AG08396 (cell line): ENCODE measurements around the gene STAM2.
A peak's percentile ranks its signal among the peaks of the same experiment; 100 is the strongest.
"Not testable (repeated sequence)": the region's sequence is repeated elsewhere in the genome, so short reads cannot be mapped to it uniquely, and the experiment has no call there.

Source experiments
- DNase-seq: peaks from one replicate; pipeline ENCODE4 v3.0.0; 2012; ENCODE audit warnings: low spot score, mixed read lengths

The STAM2 gene

DNA sequence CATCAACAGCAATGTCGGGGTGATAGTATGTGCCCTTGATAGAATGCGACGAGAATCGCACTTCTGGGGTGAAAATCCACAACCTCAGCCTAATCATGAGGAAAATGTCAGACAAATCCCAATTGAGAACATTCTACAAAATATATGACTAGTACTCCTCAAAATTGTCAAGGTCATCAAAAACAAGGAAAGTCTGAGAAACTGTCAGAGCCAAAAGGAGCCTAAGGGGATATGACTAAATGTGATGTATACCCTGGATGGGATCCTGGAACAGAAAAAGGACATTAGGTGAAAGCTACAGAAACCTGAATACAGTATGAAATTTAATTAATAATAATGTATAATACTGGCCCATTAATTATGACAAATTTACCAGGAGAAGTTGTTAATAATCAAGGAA is 69.1 kb downstream of the STAM2 start:
- DNase-seq = no peak

DNA sequence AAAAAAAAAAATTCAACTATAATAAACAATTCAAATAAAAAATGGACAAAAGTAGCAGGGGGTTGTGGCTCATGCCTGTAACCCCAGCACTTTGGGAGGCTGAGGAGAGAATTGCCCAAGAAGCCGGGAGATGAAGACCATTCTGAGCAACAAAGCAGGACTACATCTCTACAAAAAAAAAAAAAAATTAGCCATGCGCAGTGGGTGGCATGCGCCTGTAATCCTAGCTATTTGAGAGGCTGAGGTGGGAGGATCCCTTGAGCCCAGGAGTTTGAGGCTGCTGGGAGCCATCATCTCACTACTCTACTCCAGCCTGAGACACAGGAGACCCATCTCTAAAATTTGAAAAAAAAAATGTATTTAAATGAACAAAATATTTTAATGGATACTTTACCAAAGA is 72.3 kb downstream of the STAM2 start:
- DNase-seq = no peak

DNA sequence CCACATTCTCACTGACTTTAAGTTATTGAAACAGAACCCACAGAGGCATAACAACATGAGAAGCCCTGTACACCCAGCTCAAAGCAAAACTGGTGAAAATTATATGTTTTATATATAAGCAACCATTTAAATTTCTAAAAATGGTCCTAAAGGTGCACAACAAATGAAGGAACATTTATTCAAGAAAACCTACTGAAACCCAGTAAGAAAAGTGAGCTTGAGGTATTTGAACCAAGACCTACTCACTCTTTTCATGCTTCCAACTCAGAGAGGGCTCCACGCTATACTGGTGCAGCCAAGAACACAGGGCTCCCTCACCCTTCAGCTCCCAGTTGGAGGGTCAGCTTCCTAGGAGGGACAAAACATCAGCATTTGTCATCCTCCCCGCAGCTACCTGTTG is 74.6 kb downstream of the STAM2 start:
- no peak for DNase-seq

- DNase-seq = peak; percentile 30
Observed at GRCh38 chr2:152099367-152100050, 76.1 kb downstream of the STAM2 start.

GRCh38 chr2:152098496-152099366 is 76.8 kb downstream of the STAM2 start, which contains the start of gene CACNB4:
TSS of gene CACNB4 (minus strand) at chr2:152099044.
- peak; percentile 27 for DNase-seq

GRCh38 chr2:152097801-152098495 is 77.6 kb downstream of the STAM2 start:
- peak; percentile 50 for DNase-seq

- peak; percentile 39 for DNase-seq
Observed at GRCh38 chr2:152097290-152097800, 78.2 kb downstream of the STAM2 start.

- DNase-seq = no peak
Observed at GRCh38 chr2:152095146-152095545, 80.4 kb downstream of the STAM2 start.

- no peak for DNase-seq
Observed at GRCh38 chr2:152094014-152094413, 81.5 kb downstream of the STAM2 start.

DNA sequence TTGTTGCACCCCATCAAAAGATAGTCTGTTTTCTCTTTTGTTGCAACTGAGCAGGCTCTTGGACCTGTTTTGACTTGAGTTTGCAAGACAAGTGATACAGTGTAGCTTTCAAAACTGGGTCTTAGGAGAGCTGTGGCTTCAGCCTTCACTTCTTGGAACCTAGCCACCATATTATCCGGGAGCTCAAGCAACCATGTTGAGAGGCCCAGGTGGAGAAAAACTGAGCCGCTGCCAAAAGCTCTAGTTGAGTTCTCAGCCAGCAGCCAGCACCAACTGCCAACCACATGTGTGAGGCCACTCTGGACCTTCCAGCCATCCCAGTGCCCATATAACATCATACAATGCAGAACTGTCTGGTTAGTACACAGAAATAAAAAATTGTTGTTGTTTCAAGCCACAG is 82.1 kb downstream of the STAM2 start:
- no peak for DNase-seq

GRCh38 chr2:152092095-152092494 is 83.5 kb downstream of the STAM2 start:
- no peak for DNase-seq

DNA sequence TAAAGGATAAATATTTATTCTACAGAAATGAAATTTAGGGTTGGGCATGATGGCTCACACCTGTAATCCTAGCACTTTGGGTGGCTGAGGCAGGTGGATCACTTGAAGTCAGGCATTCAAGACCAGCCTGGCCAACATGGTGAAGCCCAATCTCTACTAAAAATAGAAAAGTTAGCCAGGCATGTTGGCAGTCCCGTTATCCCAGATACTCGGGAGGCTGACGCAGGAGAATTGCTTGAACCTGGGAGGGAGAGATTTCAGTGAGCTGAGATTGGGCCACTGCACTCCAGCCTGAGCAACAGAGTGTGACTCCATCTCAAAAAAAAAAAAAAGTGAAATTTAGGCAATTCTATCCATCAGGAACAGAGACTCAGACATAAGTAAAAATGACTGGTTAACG is 84.8 kb downstream of the STAM2 start:
- DNase-seq = not testable (repeated sequence)

- no peak for DNase-seq
Observed at GRCh38 chr2:152089238-152089637, 86.3 kb downstream of the STAM2 start.

DNA sequence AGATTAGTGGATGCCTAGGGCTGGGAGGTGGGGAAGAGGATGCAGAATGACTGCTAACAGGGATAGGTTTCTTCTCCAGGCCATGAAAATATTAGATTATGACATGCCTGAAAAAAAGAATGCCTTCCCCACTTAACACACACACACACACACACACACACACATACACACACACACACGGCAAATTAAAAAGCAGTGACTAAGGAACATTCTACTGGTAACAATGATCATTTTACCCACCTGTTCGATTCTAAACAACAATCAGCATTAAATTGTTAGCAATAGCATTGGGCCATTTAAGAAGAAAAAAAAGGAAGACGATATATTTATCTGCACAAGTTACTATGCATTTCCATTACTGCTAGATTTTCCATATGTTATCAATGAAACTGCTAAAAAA is 87.6 kb downstream of the STAM2 start:
- no peak for DNase-seq

- DNase-seq = no peak
Observed at GRCh38 chr2:152086231-152086630, 89.3 kb downstream of the STAM2 start.

DNA sequence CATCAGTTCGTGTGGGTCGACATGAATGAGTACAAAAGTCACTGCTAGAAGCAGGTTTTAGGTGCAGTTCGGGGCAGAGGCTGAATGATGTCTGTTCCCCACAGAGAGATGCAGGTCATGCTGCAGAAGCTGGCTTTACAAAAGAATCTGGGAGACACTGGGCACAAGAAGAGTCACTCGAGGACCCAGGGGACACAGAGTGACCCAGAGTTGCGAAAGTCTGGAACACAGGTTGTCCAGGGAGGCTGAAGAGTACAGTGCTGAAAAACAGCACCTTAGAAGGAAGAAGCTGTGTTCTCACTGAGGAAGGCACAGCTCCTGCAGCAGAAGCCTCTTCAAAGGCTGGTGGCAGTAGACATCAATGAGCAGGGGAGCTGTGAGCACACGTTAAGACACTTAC is 91.5 kb downstream of the STAM2 start:
- no peak for DNase-seq

DNA sequence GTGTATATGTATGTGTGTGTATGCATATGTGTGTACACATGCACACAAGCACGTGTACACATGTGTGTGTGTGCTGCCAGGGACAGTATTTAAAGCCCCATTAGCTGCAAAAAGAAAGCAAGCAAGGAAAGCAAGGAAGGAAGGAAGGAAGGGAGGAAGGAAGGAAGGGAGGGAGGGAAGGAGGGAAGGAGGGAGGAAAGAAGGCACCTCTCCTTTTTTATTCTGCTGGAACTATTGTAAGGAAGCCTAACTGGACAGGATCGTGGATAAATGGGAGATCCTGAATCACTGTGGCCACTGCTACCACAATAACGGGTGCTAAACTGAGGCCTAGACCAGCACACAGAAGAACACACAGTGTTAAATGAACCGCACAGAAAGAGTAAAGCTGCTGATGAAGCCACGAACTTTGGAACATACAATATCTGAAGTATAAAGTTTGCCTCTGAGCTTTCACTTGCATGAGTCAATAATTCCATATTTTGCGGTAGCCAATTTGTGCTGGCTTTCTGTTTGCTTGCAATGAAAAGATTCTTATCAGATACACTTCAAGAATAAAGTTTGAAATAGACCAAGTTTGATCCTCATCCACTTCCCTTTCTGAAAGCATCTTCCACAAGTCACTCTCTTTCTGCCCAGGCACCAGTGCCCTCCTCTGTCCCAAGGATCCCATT is 92.2 kb downstream of the STAM2 start:
- no peak for DNase-seq

DNA sequence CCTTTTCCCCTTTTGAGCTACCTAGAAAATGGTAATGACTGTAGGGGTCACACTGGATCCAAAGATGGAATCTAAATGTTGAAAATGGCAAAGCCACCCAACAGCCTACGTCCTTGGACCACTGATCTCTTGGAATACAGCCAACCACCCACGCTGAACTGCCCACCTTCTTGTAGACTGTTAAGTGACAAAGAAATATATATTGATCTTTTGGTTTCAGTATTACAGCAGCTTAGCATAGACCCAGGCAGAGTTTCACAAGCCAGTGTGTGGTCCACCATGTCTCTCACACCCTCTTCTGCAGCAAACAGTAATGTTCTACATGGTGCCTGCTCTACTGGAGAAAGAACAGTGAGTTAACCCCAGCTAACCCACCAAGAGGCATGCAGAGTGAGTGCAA is 96.9 kb downstream of the STAM2 start:
- DNase-seq = no peak

DNA sequence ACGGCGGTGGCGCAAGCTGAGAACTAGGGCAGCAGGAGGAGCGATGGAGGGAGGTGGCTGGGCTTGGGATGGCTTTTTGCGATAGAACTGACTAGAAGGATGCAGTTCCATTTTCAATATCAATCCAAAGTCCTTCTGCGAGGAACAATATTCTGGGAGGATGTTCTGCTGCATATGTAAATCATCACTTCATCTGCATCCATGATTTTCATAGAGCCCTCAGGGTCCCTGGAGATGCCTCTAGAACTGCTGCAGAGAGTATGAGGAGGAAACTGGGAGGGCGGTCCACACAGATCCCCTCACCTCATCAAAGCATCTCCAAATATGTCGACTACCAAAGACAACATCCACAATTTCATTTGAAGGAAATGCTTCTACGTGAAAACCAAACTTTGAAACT is 97.5 kb downstream of the STAM2 start:
- DNase-seq = no peak

- no peak for DNase-seq
Observed at GRCh38 chr2:152075461-152076050, 100.0 kb downstream of the STAM2 start.

- DNase-seq = no peak
Observed at GRCh38 chr2:152072011-152072410, 103.6 kb downstream of the STAM2 start.

DNA sequence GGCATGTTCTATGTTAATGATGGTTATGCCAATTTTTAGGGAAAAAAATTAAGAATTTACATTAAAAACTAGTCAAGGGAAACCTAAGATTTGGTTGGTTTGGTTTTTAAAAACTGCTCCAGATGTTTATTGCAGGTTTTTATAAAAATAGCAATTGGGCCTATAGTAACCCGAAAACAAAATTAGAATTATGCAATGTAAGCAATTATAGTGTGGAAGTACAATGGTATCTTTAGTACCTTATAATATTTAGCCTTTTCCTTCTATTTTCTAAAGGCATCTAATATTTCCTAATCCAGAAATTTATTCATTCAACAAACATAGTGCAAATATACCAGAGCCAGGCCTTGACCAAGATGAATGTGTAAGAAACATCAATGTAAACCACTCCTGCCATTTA is 104.0 kb downstream of the STAM2 start:
- no peak for DNase-seq
